ENCODE measurements around the gene STK32B.

The STK32B gene

GRCh38 chr4:5041699-5042098 lies 9.6 kb upstream of the STK32B start:
- Histone ChIP-seq H3K27me3 (ENCODE audit: control insufficient read depth in 1 of 2, insufficient read depth in 2 of 2, low read length in 2 of 2) (peaks cover 0 to 4% of the 10 kb centered on the region in 2 donors), H3K36me3 (ENCODE audit: control insufficient read depth in 2 of 2, insufficient read depth in 2 of 2, low read length in 2 of 2) (no peaks in the 10 kb centered on the region), H3K4me1 (ENCODE audit: control insufficient read depth, insufficient read depth, low read length) (peaks cover 6% of the 10 kb centered on the region), H3K9me3 (ENCODE audit: control insufficient read depth in 2 of 2, low read length in 2 of 2) (no peaks in the 10 kb centered on the region), H3K4me3 (ENCODE audit: low read length in 2 of 2) (no peak overlapping the region), H3K9ac (ENCODE audit: low read length in 2 of 2) (no peak overlapping the region), H3K27ac (ENCODE audit: low read length) (no peak overlapping the region)

DNA sequence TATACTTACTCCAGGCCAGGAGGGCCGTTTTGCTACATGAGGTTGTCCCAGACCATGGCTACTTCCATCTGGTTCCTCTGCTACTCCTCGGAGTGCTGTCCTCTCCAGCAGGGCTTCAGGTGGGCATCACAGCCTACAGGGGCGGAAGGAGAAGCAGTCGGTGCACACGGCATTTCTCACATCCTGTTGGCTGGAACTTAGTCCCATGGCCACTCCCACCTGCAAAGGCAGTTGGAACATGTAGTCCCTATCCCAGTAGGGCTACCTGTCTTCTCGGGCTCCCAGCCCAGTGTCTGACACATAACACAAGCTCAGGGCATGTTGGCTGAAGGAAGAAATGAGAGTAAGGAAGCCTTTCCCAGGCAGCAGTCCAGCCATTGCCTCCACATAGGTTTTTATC lies 7.7 kb upstream of the STK32B start:
- no peaks in the 10 kb centered on the region for H3K4me1 ChIP-seq (ENCODE audit: control insufficient read depth, insufficient read depth, low read length)
- no peak overlapping the region for H3K4me3 ChIP-seq (ENCODE audit: low read length in 2 of 2)
- H3K27ac ChIP-seq (ENCODE audit: low read length) = no peak overlapping the region
- no peak overlapping the region for H3K9ac ChIP-seq (ENCODE audit: low read length in 2 of 2)
- H3K36me3 ChIP-seq (ENCODE audit: control insufficient read depth in 2 of 2, insufficient read depth in 2 of 2, low read length in 2 of 2) = no peaks in the 10 kb centered on the region
- H3K27me3 ChIP-seq (ENCODE audit: control insufficient read depth in 1 of 2, insufficient read depth in 2 of 2, low read length in 2 of 2) = peaks cover 0 to 4% of the 10 kb centered on the region in 2 donors
- no peaks in the 10 kb centered on the region for H3K9me3 ChIP-seq (ENCODE audit: control insufficient read depth in 2 of 2, low read length in 2 of 2)

- H3K4me3 ChIP-seq (ENCODE audit: low read length in 2 of 2) = no peak overlapping the region
- no peak overlapping the region for H3K27ac ChIP-seq (ENCODE audit: low read length)
These were observed 6.9 kb upstream of the STK32B start for GRCh38 chr4:5044341-5044740.

DNA sequence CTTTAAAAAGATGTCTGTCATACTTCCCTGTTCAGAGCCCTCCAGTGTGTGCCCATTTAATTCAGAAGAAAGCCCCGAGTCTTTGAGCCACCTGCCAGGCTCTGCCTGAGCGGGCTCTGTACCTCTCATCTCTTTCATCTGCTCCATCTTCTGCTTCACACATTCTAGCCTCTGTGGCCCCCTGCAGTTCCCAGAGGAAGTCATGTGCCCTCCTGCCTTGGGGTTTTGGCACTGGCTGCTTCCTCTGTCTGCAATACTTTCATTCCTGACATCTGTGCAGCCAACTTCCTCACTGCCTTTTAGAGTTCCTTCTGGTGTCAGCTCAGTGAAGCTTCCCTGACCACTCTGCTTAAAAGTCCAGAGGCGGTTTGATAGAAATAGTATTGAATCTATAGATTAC lies 6.2 kb upstream of the STK32B start:
- no peaks in the 10 kb centered on the region for H3K36me3 ChIP-seq (ENCODE audit: control insufficient read depth in 2 of 2, insufficient read depth in 2 of 2, low read length in 2 of 2)
- H3K4me3 ChIP-seq (ENCODE audit: low read length in 2 of 2) = no peak overlapping the region
- H3K27me3 ChIP-seq (ENCODE audit: control insufficient read depth in 1 of 2, insufficient read depth in 2 of 2, low read length in 2 of 2) = peaks cover 0 to 4% of the 10 kb centered on the region in 2 donors
- H3K9me3 ChIP-seq (ENCODE audit: control insufficient read depth in 2 of 2, low read length in 2 of 2) = no peaks in the 10 kb centered on the region
- H3K27ac ChIP-seq (ENCODE audit: low read length) = no peak overlapping the region
- H3K4me1 ChIP-seq (ENCODE audit: control insufficient read depth, insufficient read depth, low read length) = peaks cover 1% of the 10 kb centered on the region
- H3K9ac ChIP-seq (ENCODE audit: low read length in 2 of 2) = no peak overlapping the region

More at GRCh38 chr4:5044341-5044740, 6.9 kb upstream of the STK32B start:
- Histone ChIP-seq H3K27me3 (ENCODE audit: control insufficient read depth in 1 of 2, insufficient read depth in 2 of 2, low read length in 2 of 2) (peaks cover 0 to 4% of the 10 kb centered on the region in 2 donors), H3K4me1 (ENCODE audit: control insufficient read depth, insufficient read depth, low read length) (no peaks in the 10 kb centered on the region), H3K9me3 (ENCODE audit: control insufficient read depth in 2 of 2, low read length in 2 of 2) (no peaks in the 10 kb centered on the region), H3K9ac (ENCODE audit: low read length in 2 of 2) (no peak overlapping the region), H3K36me3 (ENCODE audit: control insufficient read depth in 2 of 2, insufficient read depth in 2 of 2, low read length in 2 of 2) (no peaks in the 10 kb centered on the region)

DNA sequence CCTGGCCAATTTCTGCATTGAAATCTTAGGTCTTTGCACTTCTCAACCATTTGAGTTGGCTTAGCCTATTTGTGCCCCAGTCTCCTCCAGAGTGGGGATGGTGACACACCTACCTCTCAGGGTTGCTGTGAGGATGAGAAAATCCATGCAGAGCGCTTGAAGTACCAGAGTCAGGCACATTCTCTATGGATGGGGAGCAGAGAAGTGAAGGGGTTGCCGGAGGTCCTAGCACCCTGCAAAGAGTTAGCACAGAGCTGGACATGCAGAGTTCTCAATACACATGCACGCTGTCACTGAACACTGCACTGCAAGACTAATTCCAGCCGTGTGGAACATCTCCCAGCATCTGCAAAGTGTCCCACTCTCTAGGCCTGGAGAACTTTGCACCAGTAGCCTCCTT lies 2.6 kb upstream of the STK32B start:
- Histone ChIP-seq H3K27me3 (ENCODE audit: control insufficient read depth in 1 of 2, insufficient read depth in 2 of 2, low read length in 2 of 2) (peaks cover 0 to under 1% of the 10 kb centered on the region in 2 donors), H3K36me3 (ENCODE audit: control insufficient read depth in 2 of 2, insufficient read depth in 2 of 2, low read length in 2 of 2) (no peaks in the 10 kb centered on the region), H3K4me3 (ENCODE audit: low read length in 2 of 2) (no peak overlapping the region), H3K9me3 (ENCODE audit: control insufficient read depth in 2 of 2, low read length in 2 of 2) (no peaks in the 10 kb centered on the region), H3K4me1 (ENCODE audit: control insufficient read depth, insufficient read depth, low read length) (peaks cover 20% of the 10 kb centered on the region), H3K9ac (ENCODE audit: low read length in 2 of 2) (no peak overlapping the region), H3K27ac (ENCODE audit: low read length) (no peak overlapping the region)

DNA sequence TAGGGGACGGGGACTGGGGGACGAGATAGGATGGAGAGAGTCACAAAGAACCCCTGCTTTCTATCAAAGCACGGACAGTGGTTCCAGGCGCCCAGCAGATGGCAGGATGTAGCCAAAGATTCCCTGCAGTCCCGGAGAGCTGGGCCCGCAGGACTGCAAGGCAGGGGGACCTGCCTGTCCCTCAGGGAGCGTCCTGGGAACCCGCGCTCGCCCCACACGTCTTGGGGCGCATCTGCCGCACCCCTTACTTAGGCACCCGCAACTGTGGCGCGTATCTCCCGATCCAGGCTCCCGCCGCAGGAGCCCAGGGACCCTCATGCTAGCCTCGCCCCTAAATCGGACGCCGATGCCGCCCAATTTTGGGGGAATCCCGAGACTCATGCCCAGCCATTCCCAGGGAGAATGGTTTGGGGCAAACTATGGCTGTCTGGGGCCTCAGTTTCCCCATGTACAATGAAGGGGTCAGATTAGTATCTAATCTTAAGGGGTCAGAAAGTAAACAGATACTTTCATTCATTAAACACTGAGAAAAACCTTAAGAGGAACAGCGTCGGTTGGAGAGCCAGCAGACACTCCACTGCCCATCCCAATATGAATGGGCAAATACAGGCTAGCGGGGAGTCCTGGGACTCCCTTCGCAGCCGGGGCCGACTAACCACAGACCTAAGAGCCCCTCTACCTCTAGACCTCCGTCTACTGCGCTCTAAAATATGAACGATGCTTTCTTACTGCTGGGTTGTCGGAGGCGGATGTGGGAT lies 581 bp upstream of the STK32B start:
- H3K27ac ChIP-seq (ENCODE audit: low read length) = no peak overlapping the region
- no peaks in the 10 kb centered on the region for H3K36me3 ChIP-seq (ENCODE audit: control insufficient read depth in 2 of 2, insufficient read depth in 2 of 2, low read length in 2 of 2)
- H3K9ac ChIP-seq (ENCODE audit: low read length in 2 of 2) = peak overlapping the region; percentile 70 to 73
- no peaks in the 10 kb centered on the region for H3K9me3 ChIP-seq (ENCODE audit: control insufficient read depth in 2 of 2, low read length in 2 of 2)
- H3K4me3 ChIP-seq (ENCODE audit: low read length in 2 of 2) = peak overlapping the region; percentile 79 to 86
- no peaks in the 10 kb centered on the region for H3K27me3 ChIP-seq (ENCODE audit: control insufficient read depth in 1 of 2, insufficient read depth in 2 of 2, low read length in 2 of 2)
- peaks cover 20% of the 10 kb centered on the region for H3K4me1 ChIP-seq (ENCODE audit: control insufficient read depth, insufficient read depth, low read length)

GRCh38 chr4:5052204-5052702 lies 973 bp downstream of the STK32B start:
- no peaks in the 10 kb centered on the region for H3K36me3 ChIP-seq (ENCODE audit: control insufficient read depth in 2 of 2, insufficient read depth in 2 of 2, low read length in 2 of 2)
- H3K27me3 ChIP-seq (ENCODE audit: control insufficient read depth in 1 of 2, insufficient read depth in 2 of 2, low read length in 2 of 2) = no peaks in the 10 kb centered on the region
- peak overlapping the region; percentile 79 to 86 for H3K4me3 ChIP-seq (ENCODE audit: low read length in 2 of 2)
- H3K9me3 ChIP-seq (ENCODE audit: control insufficient read depth in 2 of 2, low read length in 2 of 2) = no peaks in the 10 kb centered on the region
- H3K4me1 ChIP-seq (ENCODE audit: control insufficient read depth, insufficient read depth, low read length) = peaks cover 20% of the 10 kb centered on the region
- H3K27ac ChIP-seq (ENCODE audit: low read length) = no peak overlapping the region
- no peak overlapping the region for H3K9ac ChIP-seq (ENCODE audit: low read length in 2 of 2)

- Histone ChIP-seq H3K4me3 (ENCODE audit: low read length in 2 of 2) (no peak overlapping the region), H3K4me1 (ENCODE audit: control insufficient read depth, insufficient read depth, low read length) (peaks cover 20% of the 10 kb centered on the region), H3K27ac (ENCODE audit: low read length) (no peak overlapping the region), H3K9ac (ENCODE audit: low read length in 2 of 2) (no peak overlapping the region), H3K27me3 (ENCODE audit: control insufficient read depth in 1 of 2, insufficient read depth in 2 of 2, low read length in 2 of 2) (no peaks in the 10 kb centered on the region), H3K9me3 (ENCODE audit: control insufficient read depth in 2 of 2, low read length in 2 of 2) (no peaks in the 10 kb centered on the region), H3K36me3 (ENCODE audit: control insufficient read depth in 2 of 2, insufficient read depth in 2 of 2, low read length in 2 of 2) (no peaks in the 10 kb centered on the region)
These were observed 1.6 kb downstream of the STK32B start for GRCh38 chr4:5052726-5053425.

- no peaks in the 10 kb centered on the region for H3K9me3 ChIP-seq (ENCODE audit: control insufficient read depth in 2 of 2, low read length in 2 of 2)
- no peak overlapping the region for H3K9ac ChIP-seq (ENCODE audit: low read length in 2 of 2)
- peaks cover 20% of the 10 kb centered on the region for H3K4me1 ChIP-seq (ENCODE audit: control insufficient read depth, insufficient read depth, low read length)
- no peak overlapping the region for H3K4me3 ChIP-seq (ENCODE audit: low read length in 2 of 2)
- H3K36me3 ChIP-seq (ENCODE audit: control insufficient read depth in 2 of 2, insufficient read depth in 2 of 2, low read length in 2 of 2) = no peaks in the 10 kb centered on the region
- H3K27ac ChIP-seq (ENCODE audit: low read length) = no peak overlapping the region
- H3K27me3 ChIP-seq (ENCODE audit: control insufficient read depth in 1 of 2, insufficient read depth in 2 of 2, low read length in 2 of 2) = no peaks in the 10 kb centered on the region
These were observed 3.3 kb downstream of the STK32B start for GRCh38 chr4:5054532-5054931.

DNA sequence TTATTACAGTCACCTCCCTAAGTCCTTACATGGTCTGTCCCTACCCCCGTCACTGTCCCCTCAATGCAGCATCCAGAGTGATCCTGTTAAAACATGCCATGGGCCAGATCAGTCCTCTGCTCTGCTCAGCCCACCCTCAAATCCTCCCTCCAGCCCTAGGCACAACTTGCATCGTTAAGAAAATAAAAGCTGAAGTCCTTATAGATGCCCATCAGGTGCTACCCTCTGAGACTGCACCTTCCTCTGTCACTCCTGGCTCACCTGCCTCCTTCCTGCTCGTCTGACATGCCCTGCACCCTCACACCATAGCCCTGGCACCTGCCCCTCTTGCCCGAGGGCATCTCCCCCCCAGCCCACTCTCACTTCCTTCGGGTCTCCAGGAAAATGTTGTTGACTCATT lies 4.1 kb downstream of the STK32B start:
- H3K4me3 ChIP-seq (ENCODE audit: low read length in 2 of 2) = no peak overlapping the region
- no peaks in the 10 kb centered on the region for H3K27me3 ChIP-seq (ENCODE audit: control insufficient read depth in 1 of 2, insufficient read depth in 2 of 2, low read length in 2 of 2)
- no peak overlapping the region for H3K27ac ChIP-seq (ENCODE audit: low read length)
- H3K36me3 ChIP-seq (ENCODE audit: control insufficient read depth in 2 of 2, insufficient read depth in 2 of 2, low read length in 2 of 2) = no peaks in the 10 kb centered on the region
- H3K4me1 ChIP-seq (ENCODE audit: control insufficient read depth, insufficient read depth, low read length) = peaks cover 16% of the 10 kb centered on the region
- H3K9ac ChIP-seq (ENCODE audit: low read length in 2 of 2) = no peak overlapping the region
- H3K9me3 ChIP-seq (ENCODE audit: control insufficient read depth in 2 of 2, low read length in 2 of 2) = peaks cover 0 to 3% of the 10 kb centered on the region in 2 donors

- H3K27me3 ChIP-seq (ENCODE audit: control insufficient read depth in 1 of 2, insufficient read depth in 2 of 2, low read length in 2 of 2) = no peaks in the 10 kb centered on the region
- H3K9me3 ChIP-seq (ENCODE audit: control insufficient read depth in 2 of 2, low read length in 2 of 2) = no peaks in the 10 kb centered on the region
- H3K27ac ChIP-seq (ENCODE audit: low read length) = no peak overlapping the region
- no peak overlapping the region for H3K9ac ChIP-seq (ENCODE audit: low read length in 2 of 2)
- H3K4me3 ChIP-seq (ENCODE audit: low read length in 2 of 2) = no peak overlapping the region
- no peaks in the 10 kb centered on the region for H3K36me3 ChIP-seq (ENCODE audit: control insufficient read depth in 2 of 2, insufficient read depth in 2 of 2, low read length in 2 of 2)
- no peaks in the 10 kb centered on the region for H3K4me1 ChIP-seq (ENCODE audit: control insufficient read depth, insufficient read depth, low read length)
These were observed 14.8 kb downstream of the STK32B start for GRCh38 chr4:5066101-5066500.

Data from stomach smooth muscle (tissue), 2 donors.